SHP77 (cell line): ENCODE data around the gene WNT9A.
A peak's percentile ranks its signal among the peaks of the same experiment; 100 is the strongest.
"Not testable (repeated sequence)": the region's sequence is repeated elsewhere in the genome, so short reads cannot be mapped to it uniquely, and the experiment has no call there.

Source experiments
- DNase-seq, 2 experiments: peaks; one replicate each; lab custom pipeline; 2025; lab: John Stamatoyannopoulos, UW

WNT9A gene

GRCh38 chr1:227886503-227886961, 61.2 kb downstream of the WNT9A start:
- DNase-seq, result no peak

DNA sequence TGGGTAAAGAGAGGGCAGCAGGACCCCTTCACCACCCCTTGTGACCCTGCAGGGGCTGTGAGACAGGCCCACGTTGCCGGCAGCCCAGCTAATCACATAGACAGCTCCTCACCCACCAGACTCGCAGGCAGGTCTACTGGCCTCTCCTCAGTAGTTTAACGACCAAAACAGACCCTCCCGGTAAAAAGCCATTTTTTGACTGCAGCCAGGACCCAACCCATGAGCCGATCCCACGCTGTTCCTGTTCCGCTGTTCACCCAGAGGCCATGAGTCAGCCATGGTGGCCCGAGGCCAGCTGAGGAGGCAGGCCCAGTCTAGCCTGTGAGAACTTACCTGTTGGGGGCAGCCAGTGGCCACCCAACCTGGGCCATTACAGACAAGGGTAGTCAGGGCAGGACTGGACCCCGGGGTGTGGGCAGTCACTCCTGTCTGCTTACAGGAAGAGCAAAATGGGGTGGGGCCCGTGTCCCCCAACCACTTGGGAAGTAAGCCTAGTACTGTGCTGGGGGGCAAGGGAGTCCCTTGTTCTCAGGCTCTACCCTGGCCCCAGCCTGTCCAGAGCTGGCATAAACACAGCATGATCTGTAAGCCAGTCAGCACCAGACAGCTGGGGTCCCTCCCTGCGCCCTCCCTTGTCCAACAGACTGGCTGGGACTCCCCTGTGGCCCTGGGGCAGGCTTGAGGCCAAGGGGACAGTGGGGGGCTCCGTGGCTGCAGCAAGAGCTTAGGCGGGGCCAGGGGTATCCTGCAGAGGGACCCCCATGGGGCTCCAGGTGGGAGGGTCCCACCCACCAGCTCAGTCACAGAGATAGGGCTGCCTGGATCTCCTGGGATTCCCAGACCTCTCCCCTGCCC, 61.9 kb downstream of the WNT9A start:
- DNase-seq, result no peak

- DNase-seq, result no peak
Measured at GRCh38 chr1:227885135-227885647, 62.5 kb downstream of the WNT9A start.

- DNase-seq, result no peak
Measured at GRCh38 chr1:227884370-227885134, 63.2 kb downstream of the WNT9A start.

DNA sequence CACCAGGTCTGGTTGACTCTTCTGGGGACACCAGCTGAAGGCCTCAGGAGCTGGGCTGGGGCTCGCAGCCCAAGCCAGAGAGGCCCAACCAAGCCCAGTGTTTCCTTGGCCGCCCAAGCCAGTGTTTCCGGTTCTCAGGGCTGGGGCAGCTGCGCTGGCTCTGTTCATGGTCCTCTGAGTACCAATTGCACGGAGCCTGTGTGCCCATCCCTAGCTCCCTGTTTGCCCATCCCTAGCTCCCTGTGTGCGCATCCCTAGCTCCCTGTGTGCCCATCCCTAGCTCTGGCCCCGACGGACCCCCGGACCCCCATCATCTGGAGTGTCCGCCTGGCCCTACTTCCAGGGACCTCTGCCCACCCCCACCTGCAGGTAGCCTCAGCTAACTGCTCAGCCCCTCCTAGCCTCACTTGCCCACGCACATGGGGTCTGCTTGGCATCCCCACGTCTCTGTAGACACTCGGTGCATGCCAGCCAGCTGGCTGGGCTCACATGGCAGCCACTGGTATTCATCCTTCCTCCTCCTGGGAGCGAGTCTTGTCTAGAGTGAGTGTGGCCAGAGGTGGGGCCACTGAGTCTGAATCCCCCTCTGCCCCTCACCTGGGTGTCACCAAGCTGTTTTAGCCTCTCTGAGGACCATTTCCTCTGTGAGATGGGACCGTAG, 64.0 kb downstream of the WNT9A start:
- no peak for DNase-seq

GRCh38 chr1:227883073-227883520, 64.6 kb downstream of the WNT9A start:
- no peak for DNase-seq

- DNase-seq, result no peak
Measured at GRCh38 chr1:227880342-227880924, 67.3 kb downstream of the WNT9A start.

DNA sequence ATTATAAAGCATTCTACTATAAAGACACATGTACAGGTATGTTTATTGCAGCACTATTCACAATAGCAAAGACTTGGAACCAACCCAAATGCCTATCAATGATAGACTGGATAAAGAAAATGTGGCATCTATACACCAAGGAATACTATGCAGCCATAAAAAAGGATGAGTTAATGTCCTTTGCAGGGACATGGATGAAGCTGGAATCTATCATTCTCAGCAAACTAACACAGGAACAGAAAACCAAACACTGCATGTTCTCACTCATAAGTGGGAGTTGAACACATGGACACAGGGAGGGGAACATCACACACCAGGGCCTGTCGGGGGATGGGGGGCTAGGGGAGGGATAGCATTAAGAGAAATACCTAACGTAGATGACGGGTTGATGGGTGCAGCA, 69.9 kb downstream of the WNT9A start:
- DNase-seq, result not testable (repeated sequence)

DNA sequence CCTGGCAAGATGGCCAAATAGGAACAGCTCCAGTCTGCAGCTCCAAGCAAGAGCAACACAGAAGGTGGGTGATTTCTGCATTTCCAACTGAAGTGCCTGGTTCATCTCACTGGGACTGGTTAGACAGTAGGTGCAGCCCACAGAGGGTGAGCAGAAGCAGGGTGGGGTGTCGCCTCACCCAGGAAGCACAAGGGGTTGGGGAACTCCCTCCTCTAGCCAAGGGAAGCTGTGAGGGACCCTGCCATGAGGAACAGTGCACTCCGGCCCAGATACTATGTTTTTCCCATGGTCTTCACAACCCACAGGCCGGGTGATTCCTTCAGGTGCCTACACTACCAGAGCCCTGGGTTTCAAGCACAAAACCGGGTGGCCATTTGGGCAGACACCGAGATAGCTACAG, 75.8 kb downstream of the WNT9A start:
- DNase-seq, result not testable (repeated sequence)

DNA sequence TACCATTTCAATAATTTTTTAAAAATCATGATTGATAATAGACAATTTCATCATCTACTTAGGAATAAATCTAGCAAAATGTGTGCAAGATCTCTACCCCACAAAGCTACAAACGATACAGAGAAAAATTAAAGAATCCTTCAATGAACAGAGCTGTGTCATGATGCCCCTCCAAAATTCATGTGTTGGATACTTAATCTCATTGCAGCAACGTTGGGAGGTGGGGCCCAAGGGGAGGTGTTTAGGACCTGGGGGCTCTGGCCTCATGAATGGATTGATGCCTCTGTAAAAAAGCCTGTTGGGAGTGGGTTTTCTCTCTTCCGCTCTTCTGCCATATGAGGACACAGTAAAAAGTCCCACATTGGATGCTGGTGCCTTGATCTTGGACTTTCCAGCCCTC, 77.4 kb downstream of the WNT9A start:
- DNase-seq, result no peak

GRCh38 chr1:227869851-227870305, 77.9 kb downstream of the WNT9A start:
- peak in 1 of 2 experiments; percentile 34 for DNase-seq

- no peak for DNase-seq
Measured at GRCh38 chr1:227869279-227869842, 78.4 kb downstream of the WNT9A start.
